ENCODE measurements around the gene C19orf47.

DNA sequence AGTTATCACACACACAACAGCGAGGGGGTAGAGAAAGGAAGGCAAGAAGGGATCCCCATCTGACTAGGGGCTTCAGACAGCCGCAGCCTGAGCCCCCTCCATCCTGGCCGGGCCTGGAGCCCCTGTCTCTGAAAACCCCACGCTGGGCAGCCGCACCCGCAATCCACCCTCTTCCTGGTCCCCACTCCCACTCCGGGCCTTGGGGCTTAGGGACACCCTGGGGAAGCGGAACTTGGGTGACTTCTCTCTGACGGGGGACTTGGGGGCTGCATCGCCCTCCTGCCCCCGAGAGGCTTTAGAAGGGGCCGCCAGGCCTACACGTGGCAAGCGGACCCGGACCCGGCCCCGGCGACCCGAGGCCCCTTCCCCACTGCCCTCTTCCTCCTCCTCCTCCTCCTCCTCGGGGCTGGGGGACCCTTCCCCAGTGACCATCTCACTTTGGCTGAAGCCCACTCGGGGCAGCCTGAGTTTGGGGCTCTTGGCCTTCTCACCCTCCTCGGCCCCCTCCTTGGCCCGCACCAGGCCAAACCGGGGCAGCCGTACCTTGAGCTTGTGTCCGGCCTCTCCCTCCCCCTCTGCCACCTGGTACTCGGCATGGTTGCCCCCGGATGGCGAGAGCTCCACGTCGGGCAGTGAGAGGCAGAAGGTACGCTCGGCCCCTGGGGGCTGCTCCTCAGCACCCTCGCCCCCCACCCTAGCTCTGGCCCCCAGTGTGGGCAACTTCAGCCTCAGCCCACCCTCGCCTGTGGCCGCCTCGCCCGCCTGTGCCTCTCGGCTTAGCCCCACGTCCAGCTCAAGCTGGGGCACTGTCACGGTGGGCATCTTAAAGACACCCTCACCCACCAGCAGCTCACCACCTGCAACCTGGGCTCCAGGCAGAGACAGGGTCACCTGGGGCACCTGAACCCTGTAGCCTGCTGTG lies 46.0 kb upstream of the C19orf47 start:
- TF ChIP-seq, protein P1, sequence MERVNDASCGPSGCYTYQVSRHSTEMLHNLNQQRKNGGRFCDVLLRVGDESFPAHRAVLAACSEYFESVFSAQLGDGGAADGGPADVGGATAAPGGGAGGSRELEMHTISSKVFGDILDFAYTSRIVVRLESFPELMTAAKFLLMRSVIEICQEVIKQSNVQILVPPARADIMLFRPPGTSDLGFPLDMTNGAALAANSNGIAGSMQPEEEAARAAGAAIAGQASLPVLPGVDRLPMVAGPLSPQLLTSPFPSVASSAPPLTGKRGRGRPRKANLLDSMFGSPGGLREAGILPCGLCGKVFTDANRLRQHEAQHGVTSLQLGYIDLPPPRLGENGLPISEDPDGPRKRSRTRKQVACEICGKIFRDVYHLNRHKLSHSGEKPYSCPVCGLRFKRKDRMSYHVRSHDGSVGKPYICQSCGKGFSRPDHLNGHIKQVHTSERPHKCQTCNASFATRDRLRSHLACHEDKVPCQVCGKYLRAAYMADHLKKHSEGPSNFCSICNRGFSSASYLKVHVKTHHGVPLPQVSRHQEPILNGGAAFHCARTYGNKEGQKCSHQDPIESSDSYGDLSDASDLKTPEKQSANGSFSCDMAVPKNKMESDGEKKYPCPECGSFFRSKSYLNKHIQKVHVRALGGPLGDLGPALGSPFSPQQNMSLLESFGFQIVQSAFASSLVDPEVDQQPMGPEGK (CRISPR knock-in tag; IDR thresholded peaks at IDR 0.05; ENCODE audit: borderline replicate concordance), result no peak
- TF ChIP-seq ZNF8 (CRISPR knock-in tag; IDR thresholded peaks at IDR 0.05) (no peak), TOX (CRISPR knock-in tag; IDR thresholded peaks at IDR 0.05; ENCODE audit: borderline replicate concordance) (no peak), ARNTL (CRISPR knock-in tag; IDR thresholded peaks at IDR 0.05; ENCODE audit: borderline replicate concordance, low read depth) (no peak), ZFP30 (CRISPR knock-in tag; IDR thresholded peaks at IDR 0.05) (no peak), BACH2 (CRISPR knock-in tag; IDR thresholded peaks at IDR 0.05; ENCODE audit: borderline replicate concordance) (no peak), ZFP3 (CRISPR knock-in tag; IDR thresholded peaks at IDR 0.05) (no peak), SNAI2 (CRISPR knock-in tag; IDR thresholded peaks at IDR 0.05) (no peak), ZNF70 (CRISPR knock-in tag; IDR thresholded peaks at IDR 0.05) (no peak)
- TF ChIP-seq, protein P2, sequence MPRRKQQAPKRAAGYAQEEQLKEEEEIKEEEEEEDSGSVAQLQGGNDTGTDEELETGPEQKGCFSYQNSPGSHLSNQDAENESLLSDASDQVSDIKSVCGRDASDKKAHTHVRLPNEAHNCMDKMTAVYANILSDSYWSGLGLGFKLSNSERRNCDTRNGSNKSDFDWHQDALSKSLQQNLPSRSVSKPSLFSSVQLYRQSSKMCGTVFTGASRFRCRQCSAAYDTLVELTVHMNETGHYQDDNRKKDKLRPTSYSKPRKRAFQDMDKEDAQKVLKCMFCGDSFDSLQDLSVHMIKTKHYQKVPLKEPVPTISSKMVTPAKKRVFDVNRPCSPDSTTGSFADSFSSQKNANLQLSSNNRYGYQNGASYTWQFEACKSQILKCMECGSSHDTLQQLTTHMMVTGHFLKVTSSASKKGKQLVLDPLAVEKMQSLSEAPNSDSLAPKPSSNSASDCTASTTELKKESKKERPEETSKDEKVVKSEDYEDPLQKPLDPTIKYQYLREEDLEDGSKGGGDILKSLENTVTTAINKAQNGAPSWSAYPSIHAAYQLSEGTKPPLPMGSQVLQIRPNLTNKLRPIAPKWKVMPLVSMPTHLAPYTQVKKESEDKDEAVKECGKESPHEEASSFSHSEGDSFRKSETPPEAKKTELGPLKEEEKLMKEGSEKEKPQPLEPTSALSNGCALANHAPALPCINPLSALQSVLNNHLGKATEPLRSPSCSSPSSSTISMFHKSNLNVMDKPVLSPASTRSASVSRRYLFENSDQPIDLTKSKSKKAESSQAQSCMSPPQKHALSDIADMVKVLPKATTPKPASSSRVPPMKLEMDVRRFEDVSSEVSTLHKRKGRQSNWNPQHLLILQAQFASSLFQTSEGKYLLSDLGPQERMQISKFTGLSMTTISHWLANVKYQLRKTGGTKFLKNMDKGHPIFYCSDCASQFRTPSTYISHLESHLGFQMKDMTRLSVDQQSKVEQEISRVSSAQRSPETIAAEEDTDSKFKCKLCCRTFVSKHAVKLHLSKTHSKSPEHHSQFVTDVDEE (CRISPR knock-in tag; IDR thresholded peaks at IDR 0.05), result no peak
- TF ChIP-seq, protein P3, sequence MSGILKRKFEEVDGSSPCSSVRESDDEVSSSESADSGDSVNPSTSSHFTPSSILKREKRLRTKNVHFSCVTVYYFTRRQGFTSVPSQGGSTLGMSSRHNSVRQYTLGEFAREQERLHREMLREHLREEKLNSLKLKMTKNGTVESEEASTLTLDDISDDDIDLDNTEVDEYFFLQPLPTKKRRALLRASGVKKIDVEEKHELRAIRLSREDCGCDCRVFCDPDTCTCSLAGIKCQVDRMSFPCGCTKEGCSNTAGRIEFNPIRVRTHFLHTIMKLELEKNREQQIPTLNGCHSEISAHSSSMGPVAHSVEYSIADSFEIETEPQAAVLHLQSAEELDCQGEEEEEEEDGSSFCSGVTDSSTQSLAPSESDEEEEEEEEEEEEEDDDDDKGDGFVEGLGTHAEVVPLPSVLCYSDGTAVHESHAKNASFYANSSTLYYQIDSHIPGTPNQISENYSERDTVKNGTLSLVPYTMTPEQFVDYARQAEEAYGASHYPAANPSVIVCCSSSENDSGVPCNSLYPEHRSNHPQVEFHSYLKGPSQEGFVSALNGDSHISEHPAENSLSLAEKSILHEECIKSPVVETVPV (CRISPR knock-in tag; IDR thresholded peaks at IDR 0.05), result no peak
